ENCODE results near the gene EYS. TPM values are rescaled to one million over a fixed set of nuclear protein-coding genes. Genes with fewer than 3 reads are reported as not detected.

EYS gene
- total RNA-seq, 2 experiments from 2014 or later = not detected

DNA sequence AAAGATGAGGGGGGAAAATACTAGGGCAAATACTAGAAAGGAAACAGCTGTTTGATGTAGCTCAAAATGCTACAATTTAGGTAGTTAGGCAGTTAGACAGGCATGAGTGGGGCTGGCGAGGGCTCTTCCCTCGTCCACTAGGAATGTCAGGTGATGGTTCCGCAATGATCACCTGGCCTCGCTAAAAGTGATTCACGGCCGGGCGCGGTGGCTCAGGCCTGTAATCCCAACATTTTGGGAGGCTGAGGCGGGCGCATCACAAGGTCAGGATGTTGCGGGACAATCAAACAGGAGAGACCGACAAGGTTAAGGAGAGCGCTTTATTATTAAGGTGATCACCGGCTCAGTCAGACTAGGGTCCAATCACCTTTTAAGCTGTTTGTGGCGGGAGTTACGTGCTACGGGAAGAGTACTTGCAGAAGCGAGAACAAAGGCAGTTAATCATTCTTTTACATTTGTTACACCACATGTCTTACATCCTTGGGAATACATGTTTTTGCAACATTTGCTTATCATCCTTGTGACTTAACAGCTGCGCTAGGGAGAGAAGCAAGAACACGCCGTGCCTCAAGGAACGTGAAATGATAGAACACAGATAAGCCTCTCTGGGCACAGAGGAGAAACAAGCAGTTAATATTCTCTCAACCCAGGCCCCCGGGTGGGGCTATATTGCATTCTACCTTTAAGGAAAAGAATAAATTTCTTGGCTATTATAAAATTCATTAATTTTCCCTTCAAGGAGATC lies 1025.4 kb downstream of the EYS start:
- Mint-ChIP-seq H3K27ac (no peak overlapping the region), H3K27me3 (no peaks in the 10 kb centered on the region), H3K4me1 (ENCODE audit: low read depth) (no peaks in the 10 kb centered on the region)

DNA sequence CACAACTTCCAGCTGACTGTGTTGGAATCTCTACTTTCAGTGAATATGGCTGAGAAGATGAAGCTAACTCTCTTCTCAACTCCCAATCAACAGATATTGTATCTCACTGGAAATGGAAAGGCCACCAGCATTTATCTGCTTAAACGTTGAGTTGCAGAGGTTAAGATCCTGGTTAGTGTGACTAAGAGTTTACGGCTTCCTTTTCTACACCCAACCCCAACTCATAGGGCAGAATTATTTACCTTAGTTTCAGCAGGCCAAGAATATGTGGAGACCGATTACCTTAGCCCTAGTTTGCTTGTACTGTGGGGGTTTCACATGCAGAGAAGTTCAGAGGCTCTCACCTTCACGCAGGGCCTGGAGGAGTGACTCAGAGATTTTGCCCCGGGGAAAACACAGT lies 1026.6 kb downstream of the EYS start:
- Histone ChIP-seq H3K9me3 (ENCODE audit: control insufficient read depth in 1 of 2, insufficient read depth in 1 of 2, low read length in 2 of 2) (peaks cover 0 to 16% of the 10 kb centered on the region in 2 experiments), H3K27ac (ENCODE audit: low read depth in 1 of 2, low read length in 2 of 2) (no peak overlapping the region), H3K4me3 (ENCODE audit: low read length) (no peak overlapping the region), H3K4me1 (ENCODE audit: insufficient read depth, low read length) (no peaks in the 10 kb centered on the region), H3K27me3 (ENCODE audit: control insufficient read depth in 1 of 2, insufficient read depth in 2 of 2, low read length in 2 of 2) (no peaks in the 10 kb centered on the region), H3K36me3 (ENCODE audit: insufficient read depth, low read length) (no peaks in the 10 kb centered on the region)
- no peak for ATAC-seq (ENCODE audit: poor library complexity)
- TF ChIP-seq, protein P1, sequence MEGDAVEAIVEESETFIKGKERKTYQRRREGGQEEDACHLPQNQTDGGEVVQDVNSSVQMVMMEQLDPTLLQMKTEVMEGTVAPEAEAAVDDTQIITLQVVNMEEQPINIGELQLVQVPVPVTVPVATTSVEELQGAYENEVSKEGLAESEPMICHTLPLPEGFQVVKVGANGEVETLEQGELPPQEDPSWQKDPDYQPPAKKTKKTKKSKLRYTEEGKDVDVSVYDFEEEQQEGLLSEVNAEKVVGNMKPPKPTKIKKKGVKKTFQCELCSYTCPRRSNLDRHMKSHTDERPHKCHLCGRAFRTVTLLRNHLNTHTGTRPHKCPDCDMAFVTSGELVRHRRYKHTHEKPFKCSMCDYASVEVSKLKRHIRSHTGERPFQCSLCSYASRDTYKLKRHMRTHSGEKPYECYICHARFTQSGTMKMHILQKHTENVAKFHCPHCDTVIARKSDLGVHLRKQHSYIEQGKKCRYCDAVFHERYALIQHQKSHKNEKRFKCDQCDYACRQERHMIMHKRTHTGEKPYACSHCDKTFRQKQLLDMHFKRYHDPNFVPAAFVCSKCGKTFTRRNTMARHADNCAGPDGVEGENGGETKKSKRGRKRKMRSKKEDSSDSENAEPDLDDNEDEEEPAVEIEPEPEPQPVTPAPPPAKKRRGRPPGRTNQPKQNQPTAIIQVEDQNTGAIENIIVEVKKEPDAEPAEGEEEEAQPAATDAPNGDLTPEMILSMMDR (IDR thresholded peaks at IDR 0.05) = no peak
- no peak for DNase-seq
- no peaks in the 10 kb centered on the region for H3K36me3 Mint-ChIP-seq (ENCODE audit: low read depth)
- no peaks in the 10 kb centered on the region for H3K27me3 Mint-ChIP-seq
- H3K27ac Mint-ChIP-seq = no peak overlapping the region
- H3K4me1 Mint-ChIP-seq (ENCODE audit: low read depth) = no peaks in the 10 kb centered on the region
- intact Hi-C loops (cut with DNase I, micrococcal nuclease) = no loop called here
- no peak overlapping the region for H3K4me3 Mint-ChIP-seq
- POLR2A ChIA-PET = no interaction called here
- H3K9me3 Mint-ChIP-seq = peaks cover 2% of the 10 kb centered on the region
- CTCF ChIA-PET = no interaction called here

More for the DNA sequence above, 1025.4 kb downstream of the EYS start:
- TF ChIP-seq, protein P1 (IDR thresholded peaks at IDR 0.05) = no peak
- Histone ChIP-seq H3K4me3 (ENCODE audit: low read length) (no peak overlapping the region), H3K36me3 (ENCODE audit: insufficient read depth, low read length) (no peaks in the 10 kb centered on the region), H3K27me3 (ENCODE audit: control insufficient read depth in 1 of 2, insufficient read depth in 2 of 2, low read length in 2 of 2) (no peaks in the 10 kb centered on the region), H3K9me3 (ENCODE audit: control insufficient read depth in 1 of 2, insufficient read depth in 1 of 2, low read length in 2 of 2) (peaks cover 0 to 19% of the 10 kb centered on the region in 2 experiments), H3K4me1 (ENCODE audit: insufficient read depth, low read length) (no peaks in the 10 kb centered on the region), H3K27ac (ENCODE audit: low read depth in 1 of 2, low read length in 2 of 2) (no peak overlapping the region)
- ChIA-PET CTCF (no interaction called here), POLR2A (no interaction called here)
- DNase-seq (no peak), ATAC-seq (ENCODE audit: poor library complexity) (no peak)
- Mint-ChIP-seq H3K9me3 (peaks cover 2% of the 10 kb centered on the region), H3K36me3 (ENCODE audit: low read depth) (no peaks in the 10 kb centered on the region), H3K4me3 (no peak overlapping the region)
- intact Hi-C loops (cut with DNase I, micrococcal nuclease) = no loop called here

DNA sequence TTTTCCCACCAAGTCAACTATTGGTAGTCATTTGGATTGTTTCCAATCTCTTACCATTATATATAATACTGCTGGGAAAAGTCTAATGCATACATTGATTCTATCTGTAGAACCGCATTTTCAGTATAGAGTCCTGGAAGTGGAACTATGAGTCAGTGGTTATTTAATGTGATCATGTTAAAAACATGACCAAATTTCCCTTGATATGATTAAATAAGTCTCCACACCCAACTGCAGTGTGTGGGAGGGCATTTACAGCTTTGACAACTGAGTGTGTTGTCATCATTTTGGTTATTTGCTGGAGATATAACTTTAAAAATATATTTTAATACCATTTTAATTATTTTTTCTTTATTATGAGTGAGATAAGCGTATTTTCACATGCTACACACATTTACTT lies 1027.6 kb downstream of the EYS start:
- Mint-ChIP-seq H3K4me1 (ENCODE audit: low read depth) (no peaks in the 10 kb centered on the region), H3K4me3 (no peak overlapping the region), H3K36me3 (ENCODE audit: low read depth) (no peaks in the 10 kb centered on the region), H3K27ac (no peak overlapping the region), H3K9me3 (peaks cover 2% of the 10 kb centered on the region), H3K27me3 (no peaks in the 10 kb centered on the region)
- ChIA-PET CTCF (no interaction called here), POLR2A (no interaction called here)
- no peak overlapping the region for H3K27ac ChIP-seq (ENCODE audit: low read depth in 1 of 2, low read length in 2 of 2)
- H3K9me3 ChIP-seq (ENCODE audit: control insufficient read depth in 1 of 2, insufficient read depth in 1 of 2, low read length in 2 of 2) = peaks cover 0 to 16% of the 10 kb centered on the region in 2 experiments
- intact Hi-C loops (cut with DNase I, micrococcal nuclease) = no loop called here
- no peaks in the 10 kb centered on the region for H3K27me3 ChIP-seq (ENCODE audit: control insufficient read depth in 1 of 2, insufficient read depth in 2 of 2, low read length in 2 of 2)
- no peaks in the 10 kb centered on the region for H3K4me1 ChIP-seq (ENCODE audit: insufficient read depth, low read length)
- DNase-seq (no peak), ATAC-seq (ENCODE audit: poor library complexity) (no peak)
- TF ChIP-seq, protein P1 (IDR thresholded peaks at IDR 0.05) = no peak
- H3K36me3 ChIP-seq (ENCODE audit: insufficient read depth, low read length) = no peaks in the 10 kb centered on the region
- no peak overlapping the region for H3K4me3 ChIP-seq (ENCODE audit: low read length)
